Karpas-422 (cell line): Measurements from ENCODE around the gene RARA. TPM values are rescaled to one million over a fixed set of nuclear protein-coding genes. Genes with fewer than 3 reads are reported as not detected.
A peak's percentile ranks its signal among the peaks of the same experiment; 100 is the strongest.

Experiments
- DNase-seq: peaks from one replicate; pipeline ENCODE4 v3.0.0-alpha.2; 2015
- H2AFZ ChIP-seq: fragments of 200-600 bp; sonication (generic); 2 replicates; pipeline ENCODE4 v1.6.1; 2014; ENCODE audit warnings: antibody characterized with exemption, low read length, mixed read lengths
- H3K27ac ChIP-seq: fragments of 200-600 bp; sonication (generic); 2 replicates; pipeline ENCODE4 v1.5.1; 2014; ENCODE audit warnings: mild to moderate bottlenecking, low read length, moderate library complexity
- H3K27me3 ChIP-seq: fragments of 200-600 bp; sonication (generic); 2 replicates; pipeline ENCODE4 v1.6.1; 2014; ENCODE audit warnings: low read length, mixed read lengths
- H3K36me3 ChIP-seq: fragments of 200-600 bp; sonication (generic); 2 replicates; pipeline ENCODE4 v1.6.1; 2014; ENCODE audit warnings: low read length, mixed read lengths; ENCODE audit not compliant: insufficient read depth
- H3K4me1 ChIP-seq: fragments of 200-600 bp; sonication (generic); 2 replicates; pipeline ENCODE4 v1.6.1; 2014; ENCODE audit warnings: mild to moderate bottlenecking, low read length, mixed read lengths
- H3K4me2 ChIP-seq: fragments of 200-600 bp; sonication (generic); 2 replicates; pipeline ENCODE4 v1.6.1; 2014; ENCODE audit warnings: low read length, low read depth, mild to moderate bottlenecking; ENCODE audit not compliant: poor library complexity, severe bottlenecking
- H3K4me3 ChIP-seq: fragments of 200-600 bp; sonication (generic); 2 replicates; pipeline ENCODE4 v1.5.1; 2014; ENCODE audit warnings: mild to moderate bottlenecking, antibody characterized with exemption, low read length, mixed read lengths
- H3K79me2 ChIP-seq: fragments of 200-600 bp; sonication (generic); 2 replicates; pipeline ENCODE4 v1.6.1; 2014; ENCODE audit warnings: mild to moderate bottlenecking, low read length, mixed read lengths
- H3K9ac ChIP-seq: fragments of 200-600 bp; sonication (generic); 2 replicates; pipeline ENCODE4 v1.6.0; 2014; ENCODE audit warnings: low read length
- H3K9me2 ChIP-seq: fragments of 200-600 bp; sonication (generic), shearing (Covaris generic); replicated peaks from 2 replicates; pipeline ENCODE4 v1.6.0; 2014; ENCODE audit warnings: mild to moderate bottlenecking, low read length, moderate library complexity; ENCODE audit not compliant: insufficient read depth
- H3K9me3 ChIP-seq: fragments of 300-700, 200-600 bp; sonication (generic); 2 replicates; pipeline ENCODE4 v1.6.1; 2014; ENCODE audit warnings: low read length, mixed read lengths
- H4K20me1 ChIP-seq: fragments of 200-600 bp; sonication (generic); 2 replicates; pipeline ENCODE4 v1.6.1; 2014; ENCODE audit warnings: mild to moderate bottlenecking, antibody characterized with exemption, low read length, low read depth; ENCODE audit not compliant: insufficient read depth
- total RNA-seq: library from RNA; depleted of rRNA; stranded (reverse); fragments of >200 nt; shearing (Covaris generic); gene quantifications from 2 replicates; pipeline ENCODE4 v1.2.3, GENCODE V29; 2014; ENCODE audit warnings: low replicate concordance

Gene RARA
- total RNA-seq, 1 experiment from 2014 or later, result 21.8 TPM

DNA sequence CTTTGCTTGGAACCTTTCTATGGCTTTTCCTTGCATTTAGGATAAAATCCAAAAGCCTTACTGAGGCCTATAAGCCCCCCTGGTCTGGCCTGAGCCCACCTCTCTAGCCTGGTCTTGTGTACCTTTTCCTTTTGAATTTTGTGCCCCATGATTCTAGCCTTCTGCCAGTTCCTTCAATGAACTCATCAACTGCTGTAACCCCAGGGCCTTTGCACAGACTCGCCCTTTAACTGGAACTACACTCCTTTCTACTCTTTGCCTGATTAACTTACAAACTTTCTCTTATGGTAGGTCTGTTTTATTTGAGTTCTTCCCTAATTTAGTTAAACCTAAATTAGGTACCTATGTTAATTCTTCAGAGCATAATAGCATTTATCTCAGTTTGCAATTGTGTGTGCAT, 31.3 kb downstream of the RARA start:
- H3K9me2 ChIP-seq, result no peaks in the 10 kb centered on the region
- no peaks in the 10 kb centered on the region for H3K36me3 ChIP-seq
- peaks cover 5% of the 10 kb centered on the region; the same call in 1 of the 2 replicates for H3K79me2 ChIP-seq
- H4K20me1 ChIP-seq, result peaks cover 25% of the 10 kb centered on the region; the same call in 1 of the 2 replicates
- no peaks in the 10 kb centered on the region for H3K27me3 ChIP-seq
- H3K4me3 ChIP-seq, result peak overlapping the region; percentile 86
- peaks cover 56% of the 10 kb centered on the region for H3K4me1 ChIP-seq
- peak overlapping the region; percentile 87 for H3K4me2 ChIP-seq
- peak overlapping the region; percentile 66; the same call in 1 of the 2 replicates for H3K27ac ChIP-seq
- DNase-seq, result no peak
- no peaks in the 10 kb centered on the region for H3K9me3 ChIP-seq
- no peak overlapping the region for H2AFZ ChIP-seq
- peak overlapping the region; percentile 76 for H3K9ac ChIP-seq

DNA sequence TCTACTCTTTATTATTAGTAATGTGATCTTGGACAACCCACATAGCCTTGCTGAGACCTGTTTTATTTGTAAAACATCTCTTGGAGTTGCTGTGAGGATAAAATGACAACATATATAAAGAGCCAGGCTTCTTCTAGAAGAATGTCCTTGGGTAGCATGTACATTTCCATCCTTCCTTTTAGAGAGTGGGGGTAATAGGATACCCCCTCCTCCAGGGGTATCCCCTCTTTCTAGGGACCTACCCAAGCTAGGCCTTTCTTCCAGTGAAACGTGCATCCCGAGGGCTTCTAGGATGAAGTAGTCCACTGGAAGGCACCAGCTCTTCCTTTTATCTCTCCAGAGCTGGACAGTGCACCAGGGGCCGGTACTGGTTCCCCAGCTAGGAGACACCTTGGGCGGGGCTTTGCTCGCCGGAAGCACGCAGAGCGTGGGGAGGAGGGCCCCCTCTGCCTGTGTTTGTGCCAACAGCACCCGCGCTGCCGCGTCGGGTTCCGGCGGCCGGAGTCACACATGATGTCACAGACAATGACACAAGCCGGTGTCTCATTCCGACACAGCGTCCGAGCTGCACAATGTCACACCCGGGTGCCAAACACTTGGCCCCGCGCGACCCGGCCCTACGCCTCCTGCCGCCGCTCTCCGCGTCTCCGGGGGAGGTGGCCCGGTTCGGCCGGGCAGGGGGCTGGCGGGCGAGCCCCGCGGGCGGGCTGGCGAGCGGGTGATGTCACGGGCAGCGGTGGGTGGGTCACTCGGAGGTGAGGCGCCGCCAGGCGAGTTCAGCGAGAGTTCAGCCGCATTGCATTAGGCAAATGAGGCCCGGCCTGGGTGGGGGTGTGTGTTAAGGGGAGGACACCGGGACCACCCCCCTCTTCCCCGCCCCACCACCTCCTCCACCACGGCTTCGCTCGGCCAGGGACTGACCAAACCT, 32.2 kb downstream of the RARA start:
- peak overlapping the region; percentile 86 for H3K4me3 ChIP-seq
- no peaks in the 10 kb centered on the region for H3K9me3 ChIP-seq
- H2AFZ ChIP-seq, result no peak overlapping the region; the same call in 1 of the 2 replicates
- peaks cover 25% of the 10 kb centered on the region; the same call in 1 of the 2 replicates for H4K20me1 ChIP-seq
- H3K36me3 ChIP-seq, result no peaks in the 10 kb centered on the region
- H3K9ac ChIP-seq, result peak overlapping the region; percentile 76
- no peaks in the 10 kb centered on the region for H3K27me3 ChIP-seq
- H3K79me2 ChIP-seq, result peaks cover 6% of the 10 kb centered on the region; the same call in 1 of the 2 replicates
- peak; percentile 93 for DNase-seq
- H3K9me2 ChIP-seq, result no peaks in the 10 kb centered on the region
- peaks cover 57% of the 10 kb centered on the region for H3K4me1 ChIP-seq
- H3K4me2 ChIP-seq, result peak overlapping the region; percentile 87
- H3K27ac ChIP-seq, result peak overlapping the region; percentile 66

DNA sequence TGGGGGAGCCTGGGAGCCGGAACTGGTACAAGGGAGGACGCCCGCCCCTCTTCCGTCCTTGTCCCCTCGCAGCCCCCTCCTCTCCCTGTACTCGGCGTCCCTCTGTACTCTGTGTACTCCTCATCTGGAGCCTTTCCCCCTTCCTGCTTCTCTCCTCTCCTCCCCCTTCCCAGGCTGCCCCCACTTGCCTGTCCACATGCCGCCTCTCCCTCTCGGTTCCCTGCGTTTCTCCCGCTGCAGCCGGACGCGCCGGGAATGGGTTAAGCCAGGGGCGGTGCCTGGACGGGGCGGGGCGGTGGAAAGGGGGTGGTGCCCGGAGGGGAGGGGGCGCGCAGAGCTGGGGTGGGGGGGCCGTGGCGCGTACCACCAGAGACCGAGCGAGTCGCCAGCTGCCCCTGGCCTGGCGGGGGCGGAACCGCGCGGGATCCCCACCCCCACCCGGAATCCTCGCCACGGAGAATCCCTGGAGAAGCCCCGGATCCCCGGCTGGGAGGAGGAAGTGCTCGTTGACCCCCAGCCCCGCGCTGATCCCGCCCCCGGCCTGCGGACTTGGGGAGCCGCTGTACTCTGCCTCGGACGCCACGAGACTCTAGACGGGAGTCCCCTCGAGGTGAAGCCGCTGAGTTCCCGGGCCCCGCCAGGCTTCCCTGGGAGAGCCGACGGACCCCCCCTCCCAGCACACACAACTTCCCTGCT, 33.0 kb downstream of the RARA start:
- Histone ChIP-seq H3K9me2 (no peaks in the 10 kb centered on the region), H3K4me3 (peak overlapping the region; percentile 86), H3K27me3 (no peaks in the 10 kb centered on the region), H4K20me1 (peaks cover 25% of the 10 kb centered on the region; the same call in 1 of the 2 replicates), H3K4me2 (peak overlapping the region; percentile 87), H3K9me3 (no peaks in the 10 kb centered on the region), H2AFZ (no peak overlapping the region; the same call in 1 of the 2 replicates), H3K36me3 (no peaks in the 10 kb centered on the region), H3K79me2 (peaks cover 7% of the 10 kb centered on the region; the same call in 1 of the 2 replicates), H3K9ac (peak overlapping the region; percentile 76), H3K27ac (peak overlapping the region; percentile 66; the same call in 1 of the 2 replicates), H3K4me1 (peaks cover 60% of the 10 kb centered on the region)
- DNase-seq, result peak; percentile 57

DNA sequence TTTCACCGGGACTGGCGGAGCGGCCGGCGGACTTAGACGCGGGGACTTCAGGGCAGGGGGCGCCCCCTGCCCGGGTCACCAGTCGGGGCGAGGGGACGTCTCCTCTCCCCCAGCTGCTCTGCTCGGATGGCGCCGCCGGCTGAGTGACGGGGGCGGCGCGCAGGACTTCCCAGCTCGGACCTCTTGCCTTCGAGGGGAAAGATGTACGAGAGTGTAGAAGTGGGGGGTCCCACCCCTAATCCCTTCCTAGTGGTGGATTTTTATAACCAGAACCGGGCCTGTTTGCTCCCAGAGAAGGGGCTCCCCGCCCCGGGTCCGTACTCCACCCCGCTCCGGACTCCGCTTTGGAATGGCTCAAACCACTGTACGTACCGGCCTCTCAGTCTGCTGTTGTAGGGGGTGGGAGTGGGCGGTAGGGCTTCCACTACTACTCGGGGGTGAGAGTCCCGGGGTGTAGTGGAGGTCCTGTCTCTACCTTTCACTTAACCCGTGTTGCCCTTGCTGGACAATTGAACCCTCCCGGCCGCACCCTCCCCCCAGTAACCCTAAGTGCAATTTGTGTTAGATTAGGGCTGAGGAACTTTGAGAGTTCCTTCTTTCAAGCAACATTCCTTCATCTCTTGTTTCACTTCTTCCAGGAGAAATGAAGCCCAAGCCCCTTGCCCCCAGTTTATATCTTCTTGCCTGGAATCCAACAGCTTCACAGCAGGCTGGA, 33.7 kb downstream of the RARA start:
- H3K27ac ChIP-seq, result peak overlapping the region; percentile 58; the same call in 1 of the 2 replicates
- peak overlapping the region; percentile 87 for H3K4me2 ChIP-seq
- H3K4me1 ChIP-seq, result peaks cover 66% of the 10 kb centered on the region
- H3K36me3 ChIP-seq, result no peaks in the 10 kb centered on the region
- H3K4me3 ChIP-seq, result peak overlapping the region; percentile 86
- H3K9me2 ChIP-seq, result no peaks in the 10 kb centered on the region
- DNase-seq, result no peak
- no peak overlapping the region for H2AFZ ChIP-seq
- H3K9ac ChIP-seq, result peak overlapping the region; percentile 76
- H3K27me3 ChIP-seq, result no peaks in the 10 kb centered on the region
- no peaks in the 10 kb centered on the region for H3K9me3 ChIP-seq
- peaks cover 22% of the 10 kb centered on the region; the same call in 1 of the 2 replicates for H4K20me1 ChIP-seq
- peaks cover 7% of the 10 kb centered on the region; the same call in 1 of the 2 replicates for H3K79me2 ChIP-seq

DNA sequence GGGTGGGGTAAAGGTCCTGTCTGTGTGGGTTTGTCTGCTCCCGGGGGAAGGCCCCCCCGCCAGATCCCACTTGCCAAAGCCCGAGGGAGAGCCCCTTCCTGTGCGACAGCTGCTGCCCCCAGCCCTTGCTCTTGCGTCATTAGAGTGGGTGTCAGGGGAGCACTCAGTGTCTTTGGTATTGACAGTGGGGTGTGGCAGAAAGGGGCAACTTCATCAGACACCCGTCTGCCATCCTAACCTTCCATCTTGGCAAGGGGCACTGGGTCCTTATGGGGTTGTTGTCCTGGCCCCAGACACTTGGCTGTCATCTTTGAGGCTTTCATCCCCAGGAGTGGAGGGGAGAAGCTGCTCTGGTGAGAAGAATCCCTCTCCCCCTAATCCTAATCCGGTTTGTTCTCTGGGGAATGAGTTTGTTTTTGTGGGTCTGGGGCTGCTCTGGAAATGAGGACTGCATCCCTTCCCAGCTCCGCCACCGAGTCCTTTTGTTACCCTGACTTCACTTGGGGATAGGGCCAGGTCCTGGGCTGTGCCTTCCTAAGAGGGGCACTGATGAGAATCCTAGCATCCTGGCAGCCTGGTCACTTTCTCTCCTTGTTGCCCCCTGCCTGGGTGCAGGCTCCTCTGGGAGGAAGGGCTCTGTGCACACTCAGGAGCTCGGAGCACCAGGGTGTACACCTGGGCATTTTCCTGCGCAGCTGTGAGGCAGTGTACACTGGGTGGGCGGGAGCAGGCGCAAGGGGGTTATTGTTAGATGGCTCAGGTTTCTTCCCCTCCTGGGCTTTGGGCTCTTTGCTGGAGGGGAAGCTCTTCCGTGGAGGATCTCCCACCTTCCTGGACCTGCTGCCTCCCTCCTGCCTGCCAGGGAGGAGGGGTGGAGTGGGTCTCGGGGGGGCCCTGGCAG, 34.5 kb downstream of the RARA start:
- no peaks in the 10 kb centered on the region for H3K9me3 ChIP-seq
- H3K36me3 ChIP-seq, result no peaks in the 10 kb centered on the region
- H3K27ac ChIP-seq, result peak overlapping the region; percentile 58
- peak overlapping the region; percentile 86; the same call in 1 of the 2 replicates for H3K4me3 ChIP-seq
- no peaks in the 10 kb centered on the region for H3K27me3 ChIP-seq
- DNase-seq, result no peak
- H3K4me1 ChIP-seq, result peaks cover 60% of the 10 kb centered on the region
- H3K4me2 ChIP-seq, result peak overlapping the region; percentile 87
- H3K79me2 ChIP-seq, result peaks cover 7% of the 10 kb centered on the region; the same call in 1 of the 2 replicates
- H3K9me2 ChIP-seq, result no peaks in the 10 kb centered on the region
- peak overlapping the region; percentile 76 for H3K9ac ChIP-seq
- H4K20me1 ChIP-seq, result peaks cover 22% of the 10 kb centered on the region; the same call in 1 of the 2 replicates
- no peak overlapping the region for H2AFZ ChIP-seq

DNA sequence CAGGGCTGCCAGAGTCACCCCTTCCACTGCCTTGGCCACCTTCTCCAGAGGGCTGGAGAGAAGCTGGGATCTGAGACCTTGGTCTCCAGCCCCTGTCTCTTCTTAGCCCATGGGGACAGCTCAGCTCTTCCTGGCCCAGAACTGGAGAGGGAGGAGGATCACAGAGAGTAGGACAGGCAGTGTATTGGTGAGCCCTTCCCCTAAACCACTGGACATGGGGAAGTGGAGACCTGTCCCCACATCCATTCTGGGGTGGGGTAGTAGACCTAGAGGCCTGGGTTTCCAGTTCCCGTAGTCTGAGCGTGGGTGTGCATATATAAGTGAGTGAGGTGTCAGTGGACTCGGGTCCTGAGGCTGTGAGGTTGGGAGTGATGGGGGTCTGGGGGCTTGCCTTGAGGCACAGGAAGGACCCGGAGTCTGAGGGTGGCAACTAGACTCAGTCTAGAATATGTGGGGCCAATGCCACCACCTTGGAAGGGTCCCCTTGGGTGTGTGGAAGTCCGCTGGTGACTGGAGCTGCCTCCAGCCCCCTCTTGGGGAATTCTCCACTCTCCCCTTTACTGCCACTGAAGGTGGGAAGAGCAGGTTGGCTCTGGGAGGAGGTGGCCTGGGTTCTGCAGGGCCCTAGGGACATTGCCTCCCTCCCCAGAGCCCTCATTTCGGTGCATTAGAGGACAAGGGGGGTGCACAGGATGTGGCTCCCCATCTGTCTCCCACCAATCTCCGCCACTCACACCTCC, 35.6 kb downstream of the RARA start:
- Histone ChIP-seq H4K20me1 (peaks cover 22% of the 10 kb centered on the region; the same call in 1 of the 2 replicates), H3K9me3 (no peaks in the 10 kb centered on the region), H3K27me3 (no peaks in the 10 kb centered on the region), H3K4me2 (no peak overlapping the region), H3K9me2 (no peaks in the 10 kb centered on the region), H2AFZ (no peak overlapping the region), H3K4me1 (peaks cover 60% of the 10 kb centered on the region), H3K27ac (peak overlapping the region; percentile 58), H3K79me2 (peaks cover 7% of the 10 kb centered on the region; the same call in 1 of the 2 replicates), H3K4me3 (no peak overlapping the region), H3K9ac (peak overlapping the region; percentile 12; the same call in 1 of the 2 replicates), H3K36me3 (no peaks in the 10 kb centered on the region)
- DNase-seq, result no peak
